SK-N-SH (cell line): Measurements from ENCODE around the gene TLN1. TPM values are rescaled to one million over a fixed set of nuclear protein-coding genes. Genes with fewer than 3 reads are reported as not detected.

Experiments
- CTCF ChIA-PET: fragments of 300-600, 350-600 bp; formaldehyde crosslinking; extraction: SDS; loops from one replicate; lab custom pipeline; 2021; lab: Yijun Ruan, JAX
- POLR2A ChIA-PET: fragments of 350-600 bp; sonication (Branson Sonifier 250); formaldehyde crosslinking; extraction: SDS; loops from one replicate; lab custom pipeline; 2020; ENCODE audit warnings: antibody characterized with exemption, inconsistent platforms; lab: Yijun Ruan, JAX
- DNase-seq: peaks from one replicate; pipeline ENCODE4 v3.0.0; 2012
- H2AFZ ChIP-seq: fragments of 200-600 bp; sonication (generic); 2 replicates; pipeline ENCODE4 v1.8.1; 2016; ENCODE audit warnings: antibody characterized with exemption, mild to moderate bottlenecking, low read depth
- H3F3A ChIP-seq: fragments of 200-600 bp; sonication (generic); replicated peaks from 2 replicates; pipeline ENCODE3; 2016; ENCODE audit warnings: antibody characterized with exemption, mild to moderate bottlenecking; ENCODE audit not compliant: insufficient read depth
- H3K27ac ChIP-seq, 2 experiments: fragments of 200-500 bp in 1 of 2; fragments of 200-600 bp in 1 of 2; sonication (Bioruptor generic) in 1 of 2; sonication (generic), shearing (Covaris generic) in 1 of 2; 2 replicates each; pipeline versions ENCODE4 v1.5.1 to v1.6.1; 2014 to 2016; ENCODE audit warnings: low read depth in 2 of 2, inconsistent platforms in 1 of 2, low read length in 1 of 2, mild to moderate bottlenecking in 1 of 2, mixed read lengths in 1 of 2
- H3K27me3 ChIP-seq: fragments of 200-600 bp; sonication (generic), shearing (Covaris generic); 2 replicates; pipeline ENCODE4 v1.6.1; 2016; ENCODE audit warnings: mixed run types; ENCODE audit not compliant: insufficient read depth
- H3K36me3 ChIP-seq, 2 experiments: fragments of 200-500 bp in 1 of 2; fragments of 200-600 bp in 1 of 2; sonication (Bioruptor generic) in 1 of 2; sonication (generic) in 1 of 2; replicated peaks in 1 of 2; 2 replicates each; pipeline versions ENCODE3 to v1.5.1; 2014 to 2016; ENCODE audit warnings: low read length in 1 of 2, mild to moderate bottlenecking in 1 of 2; ENCODE audit not compliant: insufficient read depth in 2 of 2, control insufficient read depth in 1 of 2
- H3K4me1 ChIP-seq, 2 experiments: fragments of 200-500 bp in 1 of 2; fragments of 200-600 bp in 1 of 2; sonication (Bioruptor generic) in 1 of 2; sonication (generic), shearing (Covaris generic) in 1 of 2; 2 replicates each; pipeline versions ENCODE4 v1.5.1 to v1.6.1; 2014 to 2016; ENCODE audit warnings: low read depth in 1 of 2, low read length in 1 of 2, mixed run types in 1 of 2; ENCODE audit not compliant: insufficient read depth in 2 of 2, control insufficient read depth in 1 of 2
- H3K4me2 ChIP-seq: fragments of 200-600 bp; sonication (generic), shearing (Covaris generic); 2 replicates; pipeline ENCODE4 v1.6.1; 2017; ENCODE audit warnings: mixed run types
- H3K4me3 ChIP-seq, 2 experiments: fragments of 200-500 bp in 1 of 2; fragments of 200-600 bp in 1 of 2; sonication (Bioruptor generic) in 1 of 2; sonication (generic), shearing (Covaris generic) in 1 of 2; 2 replicates each; pipeline versions ENCODE4 v1.5.1 to v1.8.1; 2014 to 2016; ENCODE audit warnings: low read depth in 2 of 2, inconsistent platforms in 1 of 2, low read length in 1 of 2, mild to moderate bottlenecking in 1 of 2, mixed read lengths in 1 of 2, moderate library complexity in 1 of 2
- H3K79me2 ChIP-seq: fragments of 200-600 bp; sonication (generic); 2 replicates; pipeline ENCODE4 v1.8.1; 2017; ENCODE audit warnings: mild to moderate bottlenecking; ENCODE audit not compliant: insufficient read depth
- H3K9ac ChIP-seq: fragments of 200-600 bp; sonication (generic); 2 replicates; pipeline ENCODE4 v1.6.1; 2017; ENCODE audit warnings: mixed run types
- H3K9me2 ChIP-seq: fragments of 200-600 bp; sonication (generic); 2 replicates; pipeline ENCODE4 v1.6.1; 2017; ENCODE audit warnings: mixed run types
- H3K9me3 ChIP-seq: fragments of 200-600 bp; sonication (generic); 2 replicates; pipeline ENCODE4 v1.6.1; 2017; ENCODE audit warnings: mixed run types, mild to moderate bottlenecking, moderate library complexity
- H4K20me1 ChIP-seq: fragments of 200-600 bp; sonication (generic); 2 replicates; pipeline ENCODE4 v1.6.1; 2017; ENCODE audit warnings: mild to moderate bottlenecking, mixed run types; ENCODE audit not compliant: insufficient read depth
- ELF1 ChIP-seq: IDR thresholded peaks from 2 replicates; pipeline ENCODE4 v1.4.0; 2012
- EP300 ChIP-seq, 2 experiments: IDR thresholded peaks; 2 replicates each; pipeline versions ENCODE4 v1.4.0 to v1.6.1; 2012; ENCODE audit warnings: borderline replicate concordance in 1 of 2, low read depth in 1 of 2, low read length in 1 of 2
- EZH2phosphoT487 ChIP-seq: fragments of 200-600 bp; sonication (generic); IDR thresholded peaks from 2 replicates; pipeline ENCODE4 v1.6.1; 2017; ENCODE audit warnings: low read depth, mixed run types, mild to moderate bottlenecking, antibody characterized with exemption, moderate library complexity, borderline replicate concordance
- FOXJ3 ChIP-seq: sonication (generic); formaldehyde crosslinking; IDR thresholded peaks from 2 replicates; pipeline ENCODE4 v1.5.1; 2020; ENCODE audit warnings: mild to moderate bottlenecking, missing genetic modification reagents
- GATA2 ChIP-seq: sonication (generic); formaldehyde crosslinking; IDR thresholded peaks from 2 replicates; pipeline ENCODE4 v1.5.0; 2020; ENCODE audit warnings: mild to moderate bottlenecking, missing genetic modification reagents
- JUND ChIP-seq: IDR thresholded peaks from 2 replicates; pipeline ENCODE4 v1.4.0; 2012
- MEF2A ChIP-seq: IDR thresholded peaks from 2 replicates; pipeline ENCODE4 v1.4.0; 2012; ENCODE audit warnings: low read depth, borderline replicate concordance
- NFIC ChIP-seq: IDR thresholded peaks from 2 replicates; pipeline ENCODE4 v1.4.0; 2012; ENCODE audit warnings: borderline replicate concordance
- NRF1 ChIP-seq: IDR thresholded peaks from 2 replicates; pipeline ENCODE4 v1.6.1; 2012; ENCODE audit warnings: low read depth, mild to moderate bottlenecking, low read length
- POLR2AphosphoS5 ChIP-seq: IDR thresholded peaks from 2 replicates; pipeline ENCODE4 v1.6.1; 2012; ENCODE audit warnings: low read depth, low read length
- RAD21 ChIP-seq: IDR thresholded peaks from 2 replicates; pipeline ENCODE4 v1.6.1; 2012; ENCODE audit warnings: mild to moderate bottlenecking, low read length
- RCOR1 ChIP-seq: fragments of 150-350 bp; IDR thresholded peaks from 2 replicates; pipeline ENCODE4 v1.6.1; 2017; ENCODE audit warnings: antibody characterized with exemption, low read length
- RFX5 ChIP-seq: IDR thresholded peaks from 2 replicates; pipeline ENCODE4 v1.6.1; 2012; ENCODE audit warnings: mild to moderate bottlenecking, improper control_type of control experiment, low read length
- RXRA ChIP-seq: IDR thresholded peaks from 2 replicates; pipeline ENCODE4 v1.4.0; 2012; ENCODE audit warnings: low read depth, mild to moderate bottlenecking, borderline replicate concordance
- SIN3A ChIP-seq: IDR thresholded peaks from 2 replicates; pipeline ENCODE4 v1.6.1; 2012; ENCODE audit warnings: low read depth, mild to moderate bottlenecking, low read length, moderate library complexity, borderline replicate concordance
- SMC3 ChIP-seq: IDR thresholded peaks from 2 replicates; pipeline ENCODE4 v1.6.1; 2012; ENCODE audit warnings: low read depth, low read length, improper control_type of control experiment
- TAF1 ChIP-seq: IDR thresholded peaks from 2 replicates; pipeline ENCODE4 v1.6.1; 2012; ENCODE audit warnings: low read depth, mild to moderate bottlenecking, low read length, moderate library complexity, borderline replicate concordance
- TCF12 ChIP-seq: IDR thresholded peaks from 2 replicates; pipeline ENCODE4 v1.4.0; 2012
- WGBS: methylation state at CpG from one replicate; pipeline ENCODE4 v1.1.6; 2017; ENCODE audit warnings: low lambda C conversion rate; 5-methylcytosine and 5-hydroxymethylcytosine counted together
- polyA plus RNA-seq, 3 experiments: library from polyadenylated mRNA; depleted of rRNA; stranded (reverse); fragments of >200 nt; gene quantifications; 2 replicates each; pipeline ENCODE4 v1.2.3, GENCODE V29; 2012
- TF ChIP-seq, protein P1 (sequence below): IDR thresholded peaks from 2 replicates; pipeline ENCODE4 v1.6.1; 2012; ENCODE audit warnings: mild to moderate bottlenecking, low read depth, low read length, moderate library complexity

TLN1 gene
- polyA plus RNA-seq, 1 of the 3 experiments (the other 2 are of a cell fraction): 115 TPM

- CTCF ChIA-PET: interaction anchor here (0.8 to 2.7 kb wide), 6 partner anchors 15 to 43 kb away, joined by 3 to 21 read pairs (median 3); partner anchors contain the start of genes CCDC107 and RMRP
- Histone ChIP-seq H3K79me2 (peaks cover 47% of the 10 kb centered on the region), H3K4me3 (peak overlapping the region; percentile 62 to 73), H4K20me1 (peaks cover 39% of the 10 kb centered on the region), H3K9ac (peak overlapping the region; percentile 95), H2AFZ (no peak overlapping the region), H3K9me2 (no peaks in the 10 kb centered on the region), H3K27me3 (no peaks in the 10 kb centered on the region), H3F3A (peaks cover 53% of the 10 kb centered on the region), H3K4me1 (peaks cover 19 to 34% of the 10 kb centered on the region in 2 experiments; a peak in 3 of 4 replicates), H3K4me2 (peak overlapping the region; percentile 91), H3K36me3 (peaks cover 8 to 10% of the 10 kb centered on the region in 2 experiments), H3K27ac (peak overlapping the region; percentile 93 to 96), H3K9me3 (no peaks in the 10 kb centered on the region)
- 2% methylated on average over 15 of the region's 21 CpGs for WGBS
- no peak for TF ChIP-seq NRF1
- no peak for TF ChIP-seq EZH2phosphoT487
- TF ChIP-seq FOXJ3 (CRISPR knock-in tag): no peak
- no peak for TF ChIP-seq RFX5
- TF ChIP-seq GATA2 (CRISPR knock-in tag): no peak
- TF ChIP-seq MEF2A: no peak
- TF ChIP-seq SIN3A: no peak
- no peak for TF ChIP-seq RXRA
- TF ChIP-seq TCF12: no peak
- TF ChIP-seq, protein P1, sequence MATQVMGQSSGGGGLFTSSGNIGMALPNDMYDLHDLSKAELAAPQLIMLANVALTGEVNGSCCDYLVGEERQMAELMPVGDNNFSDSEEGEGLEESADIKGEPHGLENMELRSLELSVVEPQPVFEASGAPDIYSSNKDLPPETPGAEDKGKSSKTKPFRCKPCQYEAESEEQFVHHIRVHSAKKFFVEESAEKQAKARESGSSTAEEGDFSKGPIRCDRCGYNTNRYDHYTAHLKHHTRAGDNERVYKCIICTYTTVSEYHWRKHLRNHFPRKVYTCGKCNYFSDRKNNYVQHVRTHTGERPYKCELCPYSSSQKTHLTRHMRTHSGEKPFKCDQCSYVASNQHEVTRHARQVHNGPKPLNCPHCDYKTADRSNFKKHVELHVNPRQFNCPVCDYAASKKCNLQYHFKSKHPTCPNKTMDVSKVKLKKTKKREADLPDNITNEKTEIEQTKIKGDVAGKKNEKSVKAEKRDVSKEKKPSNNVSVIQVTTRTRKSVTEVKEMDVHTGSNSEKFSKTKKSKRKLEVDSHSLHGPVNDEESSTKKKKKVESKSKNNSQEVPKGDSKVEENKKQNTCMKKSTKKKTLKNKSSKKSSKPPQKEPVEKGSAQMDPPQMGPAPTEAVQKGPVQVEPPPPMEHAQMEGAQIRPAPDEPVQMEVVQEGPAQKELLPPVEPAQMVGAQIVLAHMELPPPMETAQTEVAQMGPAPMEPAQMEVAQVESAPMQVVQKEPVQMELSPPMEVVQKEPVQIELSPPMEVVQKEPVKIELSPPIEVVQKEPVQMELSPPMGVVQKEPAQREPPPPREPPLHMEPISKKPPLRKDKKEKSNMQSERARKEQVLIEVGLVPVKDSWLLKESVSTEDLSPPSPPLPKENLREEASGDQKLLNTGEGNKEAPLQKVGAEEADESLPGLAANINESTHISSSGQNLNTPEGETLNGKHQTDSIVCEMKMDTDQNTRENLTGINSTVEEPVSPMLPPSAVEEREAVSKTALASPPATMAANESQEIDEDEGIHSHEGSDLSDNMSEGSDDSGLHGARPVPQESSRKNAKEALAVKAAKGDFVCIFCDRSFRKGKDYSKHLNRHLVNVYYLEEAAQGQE: no peak
- TF ChIP-seq JUND: no peak
- no peak for TF ChIP-seq TAF1
- TF ChIP-seq POLR2AphosphoS5: no peak
- no peak for TF ChIP-seq NFIC
- TF ChIP-seq SMC3: no peak
- no peak for TF ChIP-seq ELF1
- no peak for TF ChIP-seq RCOR1
- no peak for TF ChIP-seq EP300 (IDR thresholded peaks at IDR 0.05; ENCODE audit: borderline replicate concordance in 1 of 2, low read depth in 1 of 2, low read length in 1 of 2)
- TF ChIP-seq RAD21: no peak
- no peak for DNase-seq
- POLR2A ChIA-PET: interaction anchor here (0.6 to 1.7 kb wide), 5 partner anchors 10 to 271 kb away, joined by 4 to 10 read pairs (median 5); partner anchors contain the start of genes CREB3 and TLN1
Observed at GRCh38 chr9:35690294-35690613, 41.7 kb downstream of the TLN1 start.
